ENCODE data around the gene NCKIPSD. TPM values are rescaled to one million over a fixed set of nuclear protein-coding genes. Genes with fewer than 3 reads are reported as not detected.

NCKIPSD gene
- total RNA-seq, 2 donors from 2014 or later, result 51.7 to 97.7 TPM

DNA sequence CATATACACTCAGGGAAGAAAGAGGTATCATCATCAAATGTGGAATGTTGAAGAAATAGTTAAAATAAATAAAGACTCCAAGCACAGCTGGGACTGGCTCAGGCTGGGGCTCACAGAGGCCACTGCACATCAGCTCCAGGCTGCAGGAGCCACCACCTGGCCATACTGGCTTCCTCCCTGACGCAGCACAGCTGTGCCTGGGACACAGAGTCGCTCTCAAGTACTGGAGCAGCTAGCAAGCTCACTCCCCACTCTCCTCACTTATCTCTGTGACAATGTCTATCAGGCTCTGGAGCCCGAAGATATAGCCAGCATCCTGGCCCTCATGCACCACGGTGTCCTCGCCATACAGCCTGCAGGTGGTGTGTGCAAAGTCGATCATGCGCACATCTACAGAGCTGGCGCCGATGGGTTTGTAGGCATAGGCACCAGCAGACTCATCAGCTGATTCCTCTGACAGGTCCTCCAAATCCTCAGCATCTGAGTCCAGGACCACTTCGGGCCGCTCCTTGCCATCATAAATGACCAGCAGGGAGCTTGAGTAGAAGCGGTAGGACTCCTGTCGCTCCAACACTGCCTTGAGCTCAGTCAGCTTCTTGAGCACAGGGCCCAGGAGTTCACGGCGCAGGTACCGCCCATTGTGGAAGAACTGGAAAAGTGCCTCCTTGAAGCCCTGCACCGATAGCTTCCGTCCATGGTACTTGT is 2.5 kb upstream of the NCKIPSD start:
- no peak overlapping the region for H3K27ac ChIP-seq
- no peak for DNase-seq (ENCODE audit: low spot score)
- H3K4me1 ChIP-seq, result peaks cover 0 to 45% of the 10 kb centered on the region in 2 donors
- H3K36me3 ChIP-seq, result peaks cover 61% of the 10 kb centered on the region
- no peak overlapping the region for H3K4me3 ChIP-seq
- H3K9me3 ChIP-seq, result no peaks in the 10 kb centered on the region
- no peaks in the 10 kb centered on the region for H3K27me3 ChIP-seq
- TF ChIP-seq, protein P1, sequence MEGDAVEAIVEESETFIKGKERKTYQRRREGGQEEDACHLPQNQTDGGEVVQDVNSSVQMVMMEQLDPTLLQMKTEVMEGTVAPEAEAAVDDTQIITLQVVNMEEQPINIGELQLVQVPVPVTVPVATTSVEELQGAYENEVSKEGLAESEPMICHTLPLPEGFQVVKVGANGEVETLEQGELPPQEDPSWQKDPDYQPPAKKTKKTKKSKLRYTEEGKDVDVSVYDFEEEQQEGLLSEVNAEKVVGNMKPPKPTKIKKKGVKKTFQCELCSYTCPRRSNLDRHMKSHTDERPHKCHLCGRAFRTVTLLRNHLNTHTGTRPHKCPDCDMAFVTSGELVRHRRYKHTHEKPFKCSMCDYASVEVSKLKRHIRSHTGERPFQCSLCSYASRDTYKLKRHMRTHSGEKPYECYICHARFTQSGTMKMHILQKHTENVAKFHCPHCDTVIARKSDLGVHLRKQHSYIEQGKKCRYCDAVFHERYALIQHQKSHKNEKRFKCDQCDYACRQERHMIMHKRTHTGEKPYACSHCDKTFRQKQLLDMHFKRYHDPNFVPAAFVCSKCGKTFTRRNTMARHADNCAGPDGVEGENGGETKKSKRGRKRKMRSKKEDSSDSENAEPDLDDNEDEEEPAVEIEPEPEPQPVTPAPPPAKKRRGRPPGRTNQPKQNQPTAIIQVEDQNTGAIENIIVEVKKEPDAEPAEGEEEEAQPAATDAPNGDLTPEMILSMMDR (IDR thresholded peaks at IDR 0.05), result no peak

DNA sequence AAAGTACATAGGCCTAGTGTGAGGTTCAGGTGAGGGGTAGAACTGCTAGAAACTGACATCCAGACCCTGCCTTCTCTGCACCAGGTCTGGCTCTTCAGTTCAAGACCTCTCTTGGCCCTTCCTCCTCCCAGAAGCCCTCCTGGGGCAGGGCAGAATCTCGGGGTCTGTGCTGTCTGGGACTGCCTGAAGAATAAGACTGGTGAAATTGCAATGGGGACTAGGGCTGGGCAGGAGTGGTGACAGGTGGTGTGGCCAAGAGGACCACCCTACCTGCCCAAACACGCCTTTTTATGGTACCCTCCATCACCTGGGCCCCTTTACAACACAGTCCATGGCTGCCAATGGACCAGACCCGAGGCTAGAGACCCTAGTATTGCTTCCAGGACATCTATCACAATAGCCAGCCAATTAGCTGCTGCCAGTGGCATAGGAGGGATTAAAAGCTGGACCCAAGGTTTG is 1.5 kb upstream of the NCKIPSD start:
- no peaks in the 10 kb centered on the region for H3K9me3 ChIP-seq
- H3K4me1 ChIP-seq, result peaks cover 0 to 47% of the 10 kb centered on the region in 2 donors
- H3K4me3 ChIP-seq, result no peak overlapping the region
- no peaks in the 10 kb centered on the region for H3K27me3 ChIP-seq
- H3K27ac ChIP-seq, result no peak overlapping the region
- TF ChIP-seq, protein P1 (IDR thresholded peaks at IDR 0.05), result no peak
- H3K36me3 ChIP-seq, result peaks cover 59% of the 10 kb centered on the region
- no peak for DNase-seq (ENCODE audit: low spot score)

DNA sequence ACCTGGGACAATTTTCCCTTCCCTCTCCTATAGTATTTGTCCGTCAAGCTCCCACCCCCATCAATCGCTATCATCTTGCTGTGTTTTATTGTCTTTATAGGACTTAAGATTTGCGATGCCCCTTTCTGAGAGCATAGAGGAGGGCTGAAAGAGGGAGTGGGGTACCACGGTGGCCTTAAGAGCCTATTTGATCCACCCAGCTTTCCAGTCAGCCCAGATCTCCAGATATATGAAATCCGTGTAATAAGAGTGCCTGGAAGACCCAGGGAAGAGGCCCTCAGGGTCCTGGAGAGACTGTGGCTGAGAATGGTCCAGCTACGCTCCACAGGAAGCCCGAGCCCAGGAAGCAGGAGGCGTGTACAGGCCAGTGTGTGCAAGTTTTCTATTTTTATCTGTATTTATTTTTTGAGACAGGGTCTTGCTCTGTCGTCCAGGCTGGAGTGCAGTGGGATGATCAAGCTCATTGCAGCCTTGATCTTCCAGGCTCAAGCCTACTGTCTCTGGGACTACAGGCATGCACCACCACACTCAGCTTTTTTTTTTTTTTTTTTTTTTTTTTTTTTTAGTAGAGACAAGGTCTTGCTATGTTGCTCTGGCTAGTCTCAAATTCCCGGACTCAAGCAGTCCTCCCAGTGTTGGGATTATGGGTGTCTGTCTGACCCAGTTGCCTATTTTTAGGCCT is 964 bp upstream of the NCKIPSD start:
- H3K9me3 ChIP-seq, result no peaks in the 10 kb centered on the region
- peak overlapping the region; percentile 85 to 91 for H3K27ac ChIP-seq
- H3K4me1 ChIP-seq, result peaks cover 0 to 42% of the 10 kb centered on the region in 2 donors
- TF ChIP-seq, protein P1 (IDR thresholded peaks at IDR 0.05), result no peak
- peaks cover 59% of the 10 kb centered on the region for H3K36me3 ChIP-seq
- DNase-seq (ENCODE audit: low spot score), result no peak
- no peaks in the 10 kb centered on the region for H3K27me3 ChIP-seq
- H3K4me3 ChIP-seq, result peak overlapping the region; percentile 90 to 94

- peak overlapping the region; percentile 85 to 91 for H3K27ac ChIP-seq
- H3K4me1 ChIP-seq, result peaks cover 0 to 42% of the 10 kb centered on the region in 2 donors
- no peaks in the 10 kb centered on the region for H3K9me3 ChIP-seq
- TF ChIP-seq, protein P1 (IDR thresholded peaks at IDR 0.05), result no peak
- no peak for DNase-seq (ENCODE audit: low spot score)
- H3K27me3 ChIP-seq, result no peaks in the 10 kb centered on the region
- H3K4me3 ChIP-seq, result peak overlapping the region; percentile 90 to 94
- H3K36me3 ChIP-seq, result peaks cover 59% of the 10 kb centered on the region
Observed at GRCh38 chr3:48685293-48685602, 467 bp downstream of the NCKIPSD start.

GRCh38 chr3:48684480-48685143 is 1.1 kb downstream of the NCKIPSD start:
- Histone ChIP-seq H3K27ac (peak overlapping the region; percentile 85 to 91), H3K9me3 (no peaks in the 10 kb centered on the region), H3K27me3 (no peaks in the 10 kb centered on the region), H3K36me3 (peaks cover 59% of the 10 kb centered on the region), H3K4me3 (peak overlapping the region; percentile 90 to 94), H3K4me1 (peaks cover 0 to 42% of the 10 kb centered on the region in 2 donors)
- peak; percentile 81 for DNase-seq (ENCODE audit: low spot score)
- TF ChIP-seq, protein P1 (IDR thresholded peaks at IDR 0.05), result no peak

Data from right atrium auricular region (tissue), 2 donors.